Right atrium auricular region (tissue), 2 donors: ENCODE data around the gene HOXC5. TPM values are rescaled to one million over a fixed set of nuclear protein-coding genes. Genes with fewer than 3 reads are reported as not detected.
A peak's percentile ranks its signal among the peaks of the same experiment; 100 is the strongest.

Experiments used
- DNase-seq: peaks from one replicate; pipeline ENCODE4 v3.0.0-alpha.2; 2019; ENCODE audit warnings: low spot score
- H3K27ac ChIP-seq, 2 donors: fragments of 200-600 bp; sonication (generic); 1 replicate in 1 of 2; 2 replicates in 1 of 2; pipeline ENCODE4 v1.5.1; 2016 to 2019
- H3K27me3 ChIP-seq, 2 donors: fragments of 200-600 bp; sonication (generic); one replicate each; pipeline versions ENCODE4 v1.5.1 to v1.6.0; 2017 to 2019
- H3K36me3 ChIP-seq: fragments of 200-600 bp; sonication (generic); one replicate; pipeline ENCODE4 v1.5.1; 2016
- H3K4me1 ChIP-seq, 2 donors: fragments of 200-600 bp; sonication (generic); one replicate each; pipeline versions ENCODE4 v1.5.1 to v1.6.0; 2017 to 2019
- H3K4me3 ChIP-seq, 2 donors: fragments of 200-600 bp; sonication (generic); 1 replicate in 1 of 2; 2 replicates in 1 of 2; pipeline ENCODE4 v1.5.1; 2017 to 2019; ENCODE audit warnings: mild to moderate bottlenecking in 1 of 2, moderate library complexity in 1 of 2
- H3K9me3 ChIP-seq, 2 donors: fragments of 200-600 bp; sonication (generic); one replicate each; pipeline ENCODE4 v1.5.1; 2019
- total RNA-seq, 2 donors: library from RNA; depleted of rRNA; stranded (reverse); fragments of >200 nt; gene quantifications; one replicate each; pipeline ENCODE4 v1.1.0, GENCODE V29; 2016
- TF ChIP-seq, protein P1 (sequence below), 2 donors: fragments of 200-600 bp; sonication (generic); IDR thresholded peaks; one replicate each; pipeline ENCODE4 v1.5.1; 2019; ENCODE audit warnings: antibody characterized with exemption in 2 of 2

Gene HOXC5
- total RNA-seq, 2 donors from 2014 or later: 0.33 TPM; not detected in 1

- Histone ChIP-seq H3K36me3 (no peaks in the 10 kb centered on the region), H3K9me3 (no peaks in the 10 kb centered on the region), H3K4me3 (no peak overlapping the region), H3K27ac (no peak overlapping the region), H3K27me3 (peaks cover 42 to 51% of the 10 kb centered on the region in 2 donors), H3K4me1 (peaks cover 0 to 18% of the 10 kb centered on the region in 2 donors)
- TF ChIP-seq, protein P1, sequence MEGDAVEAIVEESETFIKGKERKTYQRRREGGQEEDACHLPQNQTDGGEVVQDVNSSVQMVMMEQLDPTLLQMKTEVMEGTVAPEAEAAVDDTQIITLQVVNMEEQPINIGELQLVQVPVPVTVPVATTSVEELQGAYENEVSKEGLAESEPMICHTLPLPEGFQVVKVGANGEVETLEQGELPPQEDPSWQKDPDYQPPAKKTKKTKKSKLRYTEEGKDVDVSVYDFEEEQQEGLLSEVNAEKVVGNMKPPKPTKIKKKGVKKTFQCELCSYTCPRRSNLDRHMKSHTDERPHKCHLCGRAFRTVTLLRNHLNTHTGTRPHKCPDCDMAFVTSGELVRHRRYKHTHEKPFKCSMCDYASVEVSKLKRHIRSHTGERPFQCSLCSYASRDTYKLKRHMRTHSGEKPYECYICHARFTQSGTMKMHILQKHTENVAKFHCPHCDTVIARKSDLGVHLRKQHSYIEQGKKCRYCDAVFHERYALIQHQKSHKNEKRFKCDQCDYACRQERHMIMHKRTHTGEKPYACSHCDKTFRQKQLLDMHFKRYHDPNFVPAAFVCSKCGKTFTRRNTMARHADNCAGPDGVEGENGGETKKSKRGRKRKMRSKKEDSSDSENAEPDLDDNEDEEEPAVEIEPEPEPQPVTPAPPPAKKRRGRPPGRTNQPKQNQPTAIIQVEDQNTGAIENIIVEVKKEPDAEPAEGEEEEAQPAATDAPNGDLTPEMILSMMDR (IDR thresholded peaks at IDR 0.05): no peak
- DNase-seq: no peak
Measured at GRCh38 chr12:54008260-54008552, 24.6 kb upstream of the HOXC5 start.

DNA sequence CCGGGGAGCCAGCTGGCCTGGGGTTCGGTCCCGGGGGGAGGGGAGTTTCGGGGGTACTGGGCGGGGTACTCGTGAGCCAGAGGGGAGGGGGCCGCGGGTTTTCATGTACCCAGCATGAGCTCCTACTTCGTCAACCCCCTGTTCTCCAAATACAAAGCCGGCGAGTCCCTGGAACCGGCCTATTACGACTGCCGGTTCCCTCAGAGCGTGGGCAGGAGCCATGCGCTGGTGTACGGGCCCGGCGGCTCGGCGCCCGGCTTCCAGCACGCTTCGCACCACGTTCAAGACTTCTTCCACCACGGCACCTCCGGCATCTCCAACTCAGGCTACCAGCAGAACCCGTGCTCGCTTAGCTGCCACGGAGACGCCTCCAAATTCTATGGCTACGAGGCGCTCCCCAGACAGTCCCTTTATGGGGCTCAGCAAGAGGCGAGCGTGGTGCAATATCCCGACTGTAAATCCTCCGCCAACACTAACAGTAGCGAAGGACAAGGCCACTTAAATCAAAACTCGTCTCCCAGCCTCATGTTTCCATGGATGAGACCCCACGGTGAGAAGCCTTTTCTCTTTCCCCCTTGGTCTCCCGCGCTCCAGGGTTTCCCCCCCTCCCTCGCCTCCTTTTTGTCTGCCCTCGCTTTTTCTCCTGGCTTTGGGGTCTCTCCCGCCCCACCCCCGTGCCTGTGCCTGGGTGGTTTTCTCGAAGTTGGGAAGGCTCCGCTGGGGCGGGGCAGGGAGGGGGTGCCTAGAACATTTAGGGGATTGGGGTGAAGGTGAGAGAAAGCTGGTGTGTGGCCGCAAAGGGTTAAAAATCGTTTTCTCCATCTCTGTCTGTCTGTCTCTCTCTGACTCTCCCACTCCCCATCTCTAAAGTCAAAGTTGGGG lies 23.4 kb upstream of the HOXC5 start:
- no peak for DNase-seq
- H3K4me3 ChIP-seq: peak overlapping the region in 1 of 2 donors; percentile 25
- H3K4me1 ChIP-seq: peaks cover 0 to 21% of the 10 kb centered on the region in 2 donors
- H3K36me3 ChIP-seq: no peaks in the 10 kb centered on the region
- TF ChIP-seq, protein P1 (IDR thresholded peaks at IDR 0.05): no peak
- no peak overlapping the region for H3K27ac ChIP-seq
- H3K9me3 ChIP-seq: no peaks in the 10 kb centered on the region
- peaks cover 46 to 59% of the 10 kb centered on the region in 2 donors for H3K27me3 ChIP-seq

- peaks cover 48 to 68% of the 10 kb centered on the region in 2 donors for H3K27me3 ChIP-seq
- peaks cover 0 to 25% of the 10 kb centered on the region in 2 donors for H3K4me1 ChIP-seq
- no peak overlapping the region for H3K27ac ChIP-seq
- H3K4me3 ChIP-seq: no peak overlapping the region
- TF ChIP-seq, protein P1 (IDR thresholded peaks at IDR 0.05): no peak
- no peaks in the 10 kb centered on the region for H3K9me3 ChIP-seq
- DNase-seq: no peak
- H3K36me3 ChIP-seq: no peaks in the 10 kb centered on the region
Measured at GRCh38 chr12:54010053-54010971, 22.5 kb upstream of the HOXC5 start.

DNA sequence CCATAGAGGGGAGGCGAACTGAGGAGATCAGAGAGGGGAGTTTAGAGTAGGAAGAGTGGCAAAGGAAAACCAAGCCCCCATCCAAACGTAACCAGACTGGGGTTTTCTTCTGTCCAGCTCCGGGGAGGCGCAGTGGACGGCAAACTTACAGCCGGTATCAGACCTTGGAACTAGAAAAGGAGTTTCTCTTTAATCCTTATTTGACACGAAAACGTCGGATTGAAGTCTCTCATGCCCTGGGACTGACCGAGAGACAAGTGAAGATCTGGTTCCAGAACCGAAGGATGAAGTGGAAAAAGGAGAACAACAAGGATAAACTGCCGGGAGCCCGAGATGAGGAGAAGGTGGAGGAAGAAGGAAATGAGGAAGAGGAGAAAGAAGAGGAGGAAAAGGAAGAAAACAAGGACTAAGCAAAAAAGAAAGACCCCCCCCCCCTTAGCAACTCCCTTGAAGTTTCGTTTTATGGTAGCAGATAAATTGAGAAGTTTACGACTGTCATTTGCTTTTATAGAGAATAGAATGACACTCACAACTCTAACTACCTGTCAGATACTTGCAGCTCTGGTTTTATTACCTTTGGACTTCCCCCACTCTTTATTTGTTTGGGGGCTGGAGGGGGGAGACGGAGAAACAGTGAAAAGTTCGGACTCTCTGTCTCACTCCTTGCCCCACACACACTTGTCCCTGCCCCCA lies 21.7 kb upstream of the HOXC5 start:
- Histone ChIP-seq H3K4me3 (no peak overlapping the region), H3K4me1 (peaks cover 0 to 24% of the 10 kb centered on the region in 2 donors), H3K9me3 (no peaks in the 10 kb centered on the region), H3K27ac (no peak overlapping the region), H3K27me3 (peaks cover 50 to 76% of the 10 kb centered on the region in 2 donors), H3K36me3 (no peaks in the 10 kb centered on the region)
- no peak for DNase-seq
- TF ChIP-seq, protein P1 (IDR thresholded peaks at IDR 0.05): no peak

- no peak for DNase-seq
- Histone ChIP-seq H3K4me3 (no peak overlapping the region), H3K27ac (no peak overlapping the region), H3K36me3 (no peaks in the 10 kb centered on the region), H3K27me3 (peaks cover 45 to 76% of the 10 kb centered on the region in 2 donors), H3K4me1 (peaks cover 0 to 23% of the 10 kb centered on the region in 2 donors), H3K9me3 (no peaks in the 10 kb centered on the region)
- TF ChIP-seq, protein P1 (IDR thresholded peaks at IDR 0.05): no peak
Measured at GRCh38 chr12:54011665-54012532, 21.0 kb upstream of the HOXC5 start.
